Lung (tissue), 12 donors: ENCODE data around the gene MSRB3. TPM values are rescaled to one million over a fixed set of nuclear protein-coding genes. Genes with fewer than 3 reads are reported as not detected.

Experiments
- ATAC-seq: fragments of 200-7000 bp; cut with Tn5 transposase; one replicate; pipeline ENCODE4 v1.9.1; 2020; ENCODE audit warnings: moderate number of reproducible peaks; ENCODE audit not compliant: insufficient read depth, low FRiP score
- DNase-seq, 3 donors: peaks; one replicate each; pipeline ENCODE4 v3.0.0-alpha.2; 2013 to 2017
- H3K27ac ChIP-seq, 2 donors: one replicate each; pipeline ENCODE4 v1.5.1; 2013; ENCODE audit warnings: mild to moderate bottlenecking in 2 of 2, moderate library complexity in 2 of 2, control low read depth in 1 of 2, inconsistent platforms in 1 of 2, low read depth in 1 of 2, low read length in 1 of 2
- H3K27me3 ChIP-seq, 3 donors: one replicate each; pipeline ENCODE4 v1.5.1; 2013; ENCODE audit warnings: low read length in 2 of 3; ENCODE audit not compliant: control insufficient read depth in 3 of 3, insufficient read depth in 3 of 3
- H3K36me3 ChIP-seq, 4 donors: one replicate each; pipeline ENCODE4 v1.5.1; 2013; ENCODE audit warnings: low read length in 4 of 4, mild to moderate bottlenecking in 1 of 4, moderate library complexity in 1 of 4; ENCODE audit not compliant: control insufficient read depth in 4 of 4, insufficient read depth in 4 of 4
- H3K4me1 ChIP-seq, 5 donors: one replicate each; pipeline ENCODE4 v1.5.1; 2013; ENCODE audit warnings: low read length in 5 of 5, mild to moderate bottlenecking in 2 of 5, moderate library complexity in 1 of 5; ENCODE audit not compliant: control insufficient read depth in 5 of 5, insufficient read depth in 5 of 5
- H3K4me3 ChIP-seq: one replicate; pipeline ENCODE4 v1.5.1; 2013; ENCODE audit warnings: mild to moderate bottlenecking, control low read depth, moderate library complexity
- H3K9ac ChIP-seq, 2 donors: one replicate each; pipeline ENCODE4 v1.5.1; 2013; ENCODE audit warnings: low read length in 2 of 2, control low read depth in 1 of 2; ENCODE audit not compliant: insufficient read depth in 1 of 2
- H3K9me3 ChIP-seq, 4 donors: one replicate each; pipeline ENCODE4 v1.5.1; 2013; ENCODE audit warnings: low read length in 3 of 4, mild to moderate bottlenecking in 1 of 4, moderate library complexity in 1 of 4; ENCODE audit not compliant: control insufficient read depth in 4 of 4, insufficient read depth in 3 of 4
- CTCF ChIP-seq: IDR thresholded peaks from 2 replicates; pipeline ENCODE4 v1.5.1; 2012; ENCODE audit warnings: mild to moderate bottlenecking; ENCODE audit errors: control extremely low read depth, extremely low read depth
- WGBS, 2 donors: extraction: QIAGEN DNeasy Blood & Tissue Kit; methylation state at CpG; one replicate each; pipeline ENCODE4 v1.1.7; 2013; 5-methylcytosine and 5-hydroxymethylcytosine counted together
- polyA plus RNA-seq, 2 donors: library from polyadenylated mRNA; stranded (reverse); fragments of 200-250 nt; gene quantifications; one replicate each; pipeline ENCODE4 v1.2.1, GENCODE V29; 2013
- total RNA-seq, 2 donors: library from RNA; depleted of rRNA in 1 of 2; stranded (reverse); fragments of >200 nt in 1 of 2; gene quantifications; one replicate each; pipeline ENCODE4 v1.2.1, GENCODE V29; 2014 to 2021
- donor health status: control.
- donor health status: control.
- donor health status: Bipolar disorder and iron deficiency.
- donor health status: healthy.
- donor health status: DM: yes; HTN: yes; CAD: no.

MSRB3 gene
- total and polyA plus RNA-seq, 4 donors = 11.5 to 41.5 (median 28.3) TPM

- peaks cover 0 to 5% (median 0%) of the 10 kb centered on the region in 5 donors for H3K4me1 ChIP-seq
- no peak overlapping the region for H3K4me3 ChIP-seq
- H3K9me3 ChIP-seq = peaks cover 0 to 2% (median 0%) of the 10 kb centered on the region in 4 donors
- no peak overlapping the region for H3K9ac ChIP-seq
- peaks cover 0 to 5% (median 0%) of the 10 kb centered on the region in 4 donors for H3K36me3 ChIP-seq
- H3K27ac ChIP-seq = no peak overlapping the region
- no peak for TF ChIP-seq CTCF
- H3K27me3 ChIP-seq = no peaks in the 10 kb centered on the region
- DNase-seq (no peak), ATAC-seq (no peak)
- 88 to 91% methylated on average over 4 of the region's 4 CpGs for WGBS, 2 donors
These were observed 129.1 kb downstream of the MSRB3 start for GRCh38 chr12:65407388-65408149.

GRCh38 chr12:65408441-65408840 lies 130.0 kb downstream of the MSRB3 start:
- Histone ChIP-seq H3K4me1 (peaks cover 0 to 5% (median 0%) of the 10 kb centered on the region in 5 donors), H3K4me3 (no peak overlapping the region), H3K9ac (no peak overlapping the region), H3K9me3 (no peaks in the 10 kb centered on the region), H3K27me3 (no peaks in the 10 kb centered on the region), H3K27ac (no peak overlapping the region), H3K36me3 (peaks cover 0 to 5% (median 0%) of the 10 kb centered on the region in 4 donors)
- ATAC-seq (no peak), DNase-seq (no peak)
- WGBS, 2 donors = 91 to 93% methylated on average over 4 of the region's 4 CpGs
- no peak for TF ChIP-seq CTCF

- Histone ChIP-seq H3K4me3 (no peak overlapping the region), H3K4me1 (peaks cover 0 to 5% (median 0%) of the 10 kb centered on the region in 5 donors), H3K36me3 (peaks cover 0 to 5% (median 0%) of the 10 kb centered on the region in 4 donors), H3K27ac (no peak overlapping the region), H3K9me3 (no peaks in the 10 kb centered on the region), H3K9ac (no peak overlapping the region), H3K27me3 (no peaks in the 10 kb centered on the region)
- DNase-seq = peak in 2 of 3 donors; percentile 42 to 56
- WGBS, 2 donors = 88 to 96% methylated on average over 1 of the region's 1 CpG
- TF ChIP-seq CTCF = no peak
- ATAC-seq = no peak
These were observed 131.2 kb downstream of the MSRB3 start for GRCh38 chr12:65409726-65410125.
